GM12892 (cell line): ENCODE data around the gene TCF7.

Experiments used
- DNase-seq: peaks from one replicate; pipeline ENCODE4 v3.0.0; 2011; ENCODE audit not compliant: insufficient read length
- FAIRE-seq: peaks from 2 replicates; lab custom pipeline; 2011; peaks lifted over from hg19 to GRCh38; lab: Jason Lieb, UNC
- POLR2A ChIP-seq: IDR thresholded peaks from 2 replicates; pipeline ENCODE4 v1.6.1; 2011; ENCODE audit warnings: low read depth, low read length, control low read depth
- POLR2AphosphoS5 ChIP-seq: IDR thresholded peaks from 2 replicates; pipeline ENCODE4 v1.6.1; 2011; ENCODE audit warnings: low read depth, low read length, control low read depth
- TAF1 ChIP-seq: IDR thresholded peaks from 2 replicates; pipeline ENCODE4 v1.6.1; 2011; ENCODE audit warnings: low read depth, mild to moderate bottlenecking, control low read depth, low read length, borderline replicate concordance

TCF7 gene

DNA sequence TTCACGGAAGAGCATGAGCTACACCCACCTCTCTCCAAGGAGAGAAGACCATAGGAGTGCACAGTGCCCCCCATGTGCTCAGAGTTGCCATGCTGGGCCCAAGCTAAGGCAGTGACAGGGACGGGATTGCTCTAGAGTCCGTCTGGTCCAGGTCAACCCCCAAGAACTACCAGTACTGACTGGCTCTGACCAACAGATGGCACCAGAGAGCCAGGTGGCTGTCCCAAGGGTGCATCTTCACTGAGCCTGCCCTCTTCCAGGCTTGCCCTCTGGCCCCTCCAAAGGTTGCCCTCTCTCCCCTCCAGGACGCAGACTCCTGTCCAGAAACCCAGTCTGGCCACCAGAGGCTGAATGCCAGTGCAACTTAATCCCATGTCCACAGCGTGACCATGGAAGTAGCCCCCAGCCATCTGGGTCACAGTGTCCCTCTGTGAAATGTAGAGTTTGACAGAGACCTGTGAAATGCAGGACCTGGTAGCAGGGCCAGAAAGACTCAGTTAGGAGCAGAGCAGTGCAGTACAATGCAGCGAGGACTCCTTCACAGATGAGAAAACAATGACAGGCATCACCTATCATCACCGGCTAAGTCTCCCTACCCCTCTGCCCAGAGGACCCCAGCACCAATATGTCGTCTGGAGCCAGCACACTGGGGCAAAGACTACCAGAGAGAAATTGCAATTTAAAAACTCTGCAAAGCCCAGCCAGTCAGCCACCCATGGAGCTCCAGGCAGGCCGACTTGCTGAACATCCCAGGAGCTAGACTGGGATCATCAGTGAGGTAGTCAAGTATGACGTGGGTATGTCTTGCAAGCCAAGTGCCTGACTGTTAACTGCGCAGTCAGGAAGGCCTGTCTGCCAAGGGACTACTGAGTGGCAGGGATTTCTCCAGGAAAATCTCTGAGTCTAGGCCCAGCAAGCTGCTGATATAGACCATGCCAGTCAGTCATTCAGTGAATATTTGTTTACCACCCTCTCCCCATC lies 70.0 kb downstream of the TCF7 start:
- TF ChIP-seq POLR2AphosphoS5 (no peak), TAF1 (no peak), POLR2A (no peak)
- DNase-seq (peak; percentile 60), FAIRE-seq (peak; percentile 87)

DNA sequence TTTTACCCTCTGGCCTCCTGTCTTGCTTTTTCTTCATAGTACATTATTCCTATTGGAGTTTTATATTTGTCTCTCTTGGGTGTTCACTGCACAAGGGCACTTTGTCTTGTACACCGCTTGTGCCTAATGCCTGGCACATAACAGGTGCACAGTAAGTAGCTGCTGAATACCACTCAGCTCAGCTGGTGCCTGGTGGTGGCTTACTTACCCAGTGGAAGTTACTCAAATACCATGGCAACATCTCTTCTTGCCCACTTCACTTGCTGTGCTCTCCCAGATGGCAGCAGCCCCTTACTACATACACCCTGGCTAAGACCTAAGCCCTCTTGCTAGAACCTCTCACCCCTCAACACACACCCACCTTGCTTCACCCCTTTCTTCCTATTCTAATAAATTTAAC lies 73.6 kb downstream of the TCF7 start:
- TF ChIP-seq POLR2A, result no peak
- TF ChIP-seq POLR2AphosphoS5, result no peak
- TF ChIP-seq TAF1, result no peak
- DNase-seq (no peak), FAIRE-seq (no peak)

DNA sequence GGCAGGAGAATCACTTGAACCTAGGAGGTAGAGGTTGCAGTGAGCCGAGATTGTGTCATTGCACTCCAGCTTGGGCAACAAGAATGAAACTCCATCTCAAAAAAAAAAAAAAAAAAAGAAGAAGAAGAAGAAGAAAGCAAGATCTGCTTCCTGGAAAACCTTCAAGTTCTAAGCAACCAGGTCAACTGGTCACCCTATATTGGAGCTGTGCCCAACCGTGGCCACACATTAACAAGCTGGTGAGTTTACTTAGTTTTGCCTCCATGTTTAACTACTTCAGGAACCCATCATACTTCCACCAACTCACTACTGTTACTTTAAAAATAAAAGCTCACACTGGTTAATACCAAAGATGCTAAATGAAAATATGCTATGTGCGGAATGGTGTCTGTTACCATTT lies 74.5 kb downstream of the TCF7 start:
- TF ChIP-seq TAF1 (no peak), POLR2A (no peak), POLR2AphosphoS5 (no peak)
- no peak for DNase-seq
- FAIRE-seq, result no peak

DNA sequence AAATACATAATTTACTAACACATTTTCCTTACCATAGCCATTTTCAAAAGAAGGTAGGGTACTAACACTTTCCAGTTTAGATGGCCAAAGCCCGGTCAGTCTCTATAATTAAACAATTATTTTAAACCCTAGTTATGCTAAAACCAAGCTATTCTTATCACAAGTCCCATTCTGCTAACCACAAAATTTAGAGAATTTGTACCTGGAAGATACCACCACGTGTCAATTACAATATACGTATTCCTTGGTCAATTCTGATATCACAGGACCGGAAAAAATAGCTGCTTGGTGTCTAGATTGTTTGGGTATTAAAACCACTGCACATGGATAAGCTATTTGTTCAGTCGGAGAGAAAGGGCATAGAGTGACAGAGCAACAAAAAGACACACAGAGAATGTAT lies 81.2 kb downstream of the TCF7 start:
- FAIRE-seq, result no peak
- DNase-seq, result no peak
- no peak for TF ChIP-seq POLR2A
- no peak for TF ChIP-seq POLR2AphosphoS5
- no peak for TF ChIP-seq TAF1
